ENCODE data around the gene ACSF3.

The ACSF3 gene

GRCh38 chr16:89104303-89104702 is 10.7 kb downstream of the ACSF3 start:
- Histone ChIP-seq H3K4me1 (ENCODE audit: control insufficient read depth, insufficient read depth, low read length, poor library complexity, severe bottlenecking) (no peaks in the 10 kb centered on the region), H3K9me3 (ENCODE audit: control insufficient read depth, low read length) (no peaks in the 10 kb centered on the region), H3K4me3 (ENCODE audit: extremely low read depth, insufficient read depth, low read length, poor library complexity, severe bottlenecking) (no peak overlapping the region), H3K36me3 (ENCODE audit: control insufficient read depth, insufficient read depth, low read length) (peaks cover 68% of the 10 kb centered on the region), H3K27ac (ENCODE audit: low read depth, low read length, severe bottlenecking) (no peak overlapping the region)
- 86 to 98% methylated on average over 7 to 9 of the region's 10 CpGs for WGBS, 2 experiments (ENCODE audit: insufficient coverage in 2 of 2)

- Histone ChIP-seq H3K36me3 (ENCODE audit: control insufficient read depth, insufficient read depth, low read length) (peaks cover 74% of the 10 kb centered on the region), H3K4me1 (ENCODE audit: control insufficient read depth, insufficient read depth, low read length, poor library complexity, severe bottlenecking) (no peaks in the 10 kb centered on the region), H3K4me3 (ENCODE audit: extremely low read depth, insufficient read depth, low read length, poor library complexity, severe bottlenecking) (no peak overlapping the region), H3K27ac (ENCODE audit: low read depth, low read length, severe bottlenecking) (no peak overlapping the region), H3K9me3 (ENCODE audit: control insufficient read depth, low read length) (no peaks in the 10 kb centered on the region)
- 91 to 92% methylated on average over 21 to 23 of the region's 23 CpGs for WGBS, 2 experiments (ENCODE audit: insufficient coverage in 2 of 2)
Measured at GRCh38 chr16:89104930-89105571, 11.4 kb downstream of the ACSF3 start.

GRCh38 chr16:89105599-89106151 is 12.0 kb downstream of the ACSF3 start:
- Histone ChIP-seq H3K4me1 (ENCODE audit: control insufficient read depth, insufficient read depth, low read length, poor library complexity, severe bottlenecking) (no peaks in the 10 kb centered on the region), H3K9me3 (ENCODE audit: control insufficient read depth, low read length) (no peaks in the 10 kb centered on the region), H3K36me3 (ENCODE audit: control insufficient read depth, insufficient read depth, low read length) (peaks cover 77% of the 10 kb centered on the region), H3K4me3 (ENCODE audit: extremely low read depth, insufficient read depth, low read length, poor library complexity, severe bottlenecking) (no peak overlapping the region), H3K27ac (ENCODE audit: low read depth, low read length, severe bottlenecking) (no peak overlapping the region)
- 96 to 98% methylated on average over 13 to 15 of the region's 16 CpGs for WGBS, 2 experiments (ENCODE audit: insufficient coverage in 2 of 2)

GRCh38 chr16:89106533-89107202 is 13.0 kb downstream of the ACSF3 start:
- no peaks in the 10 kb centered on the region for H3K4me1 ChIP-seq (ENCODE audit: control insufficient read depth, insufficient read depth, low read length, poor library complexity, severe bottlenecking)
- no peaks in the 10 kb centered on the region for H3K9me3 ChIP-seq (ENCODE audit: control insufficient read depth, low read length)
- H3K36me3 ChIP-seq (ENCODE audit: control insufficient read depth, insufficient read depth, low read length), result peaks cover 73% of the 10 kb centered on the region
- no peak overlapping the region for H3K4me3 ChIP-seq (ENCODE audit: extremely low read depth, insufficient read depth, low read length, poor library complexity, severe bottlenecking)
- 85 to 88% methylated on average over 13 to 14 of the region's 15 CpGs for WGBS, 2 experiments (ENCODE audit: insufficient coverage in 2 of 2)
- no peak overlapping the region for H3K27ac ChIP-seq (ENCODE audit: low read depth, low read length, severe bottlenecking)

- Histone ChIP-seq H3K4me1 (ENCODE audit: control insufficient read depth, insufficient read depth, low read length, poor library complexity, severe bottlenecking) (no peaks in the 10 kb centered on the region), H3K4me3 (ENCODE audit: extremely low read depth, insufficient read depth, low read length, poor library complexity, severe bottlenecking) (no peak overlapping the region), H3K9me3 (ENCODE audit: control insufficient read depth, low read length) (no peaks in the 10 kb centered on the region), H3K27ac (ENCODE audit: low read depth, low read length, severe bottlenecking) (no peak overlapping the region), H3K36me3 (ENCODE audit: control insufficient read depth, insufficient read depth, low read length) (peaks cover 73% of the 10 kb centered on the region)
- WGBS, 2 experiments (ENCODE audit: insufficient coverage in 2 of 2), result 98% methylated on average over 14 to 19 of the region's 20 CpGs
Measured at GRCh38 chr16:89107203-89107582, 13.5 kb downstream of the ACSF3 start.

GRCh38 chr16:89108416-89108815 is 14.8 kb downstream of the ACSF3 start:
- 87 to 100% methylated on average over 1 to 5 of the region's 5 CpGs for WGBS, 2 experiments (ENCODE audit: insufficient coverage in 2 of 2)
- no peak overlapping the region for H3K4me3 ChIP-seq (ENCODE audit: extremely low read depth, insufficient read depth, low read length, poor library complexity, severe bottlenecking)
- no peaks in the 10 kb centered on the region for H3K9me3 ChIP-seq (ENCODE audit: control insufficient read depth, low read length)
- H3K4me1 ChIP-seq (ENCODE audit: control insufficient read depth, insufficient read depth, low read length, poor library complexity, severe bottlenecking), result no peaks in the 10 kb centered on the region
- no peak overlapping the region for H3K27ac ChIP-seq (ENCODE audit: low read depth, low read length, severe bottlenecking)
- peaks cover 73% of the 10 kb centered on the region for H3K36me3 ChIP-seq (ENCODE audit: control insufficient read depth, insufficient read depth, low read length)

- 88 to 89% methylated on average over 10 to 13 of the region's 14 CpGs for WGBS, 2 experiments (ENCODE audit: insufficient coverage in 2 of 2)
- H3K9me3 ChIP-seq (ENCODE audit: control insufficient read depth, low read length), result no peaks in the 10 kb centered on the region
- H3K4me1 ChIP-seq (ENCODE audit: control insufficient read depth, insufficient read depth, low read length, poor library complexity, severe bottlenecking), result peaks cover 16% of the 10 kb centered on the region
- peaks cover 72% of the 10 kb centered on the region for H3K36me3 ChIP-seq (ENCODE audit: control insufficient read depth, insufficient read depth, low read length)
- H3K27ac ChIP-seq (ENCODE audit: low read depth, low read length, severe bottlenecking), result no peak overlapping the region
- no peak overlapping the region for H3K4me3 ChIP-seq (ENCODE audit: extremely low read depth, insufficient read depth, low read length, poor library complexity, severe bottlenecking)
Measured at GRCh38 chr16:89110641-89111040, 17.0 kb downstream of the ACSF3 start.

- Histone ChIP-seq H3K36me3 (ENCODE audit: control insufficient read depth, insufficient read depth, low read length) (peaks cover 76% of the 10 kb centered on the region), H3K4me1 (ENCODE audit: control insufficient read depth, insufficient read depth, low read length, poor library complexity, severe bottlenecking) (peaks cover 16% of the 10 kb centered on the region), H3K27ac (ENCODE audit: low read depth, low read length, severe bottlenecking) (no peak overlapping the region), H3K9me3 (ENCODE audit: control insufficient read depth, low read length) (no peaks in the 10 kb centered on the region), H3K4me3 (ENCODE audit: extremely low read depth, insufficient read depth, low read length, poor library complexity, severe bottlenecking) (no peak overlapping the region)
- WGBS, 2 experiments (ENCODE audit: insufficient coverage in 2 of 2), result 95 to 98% methylated on average over 12 to 15 of the region's 22 CpGs
Measured at GRCh38 chr16:89111263-89111662, 17.6 kb downstream of the ACSF3 start.

GRCh38 chr16:89112377-89113151 is 18.9 kb downstream of the ACSF3 start:
- 90 to 93% methylated on average over 26 of the region's 26 CpGs for WGBS, 2 experiments (ENCODE audit: insufficient coverage in 2 of 2)
- peaks cover 73% of the 10 kb centered on the region for H3K36me3 ChIP-seq (ENCODE audit: control insufficient read depth, insufficient read depth, low read length)
- no peaks in the 10 kb centered on the region for H3K9me3 ChIP-seq (ENCODE audit: control insufficient read depth, low read length)
- no peak overlapping the region for H3K27ac ChIP-seq (ENCODE audit: low read depth, low read length, severe bottlenecking)
- no peak overlapping the region for H3K4me3 ChIP-seq (ENCODE audit: extremely low read depth, insufficient read depth, low read length, poor library complexity, severe bottlenecking)
- peaks cover 16% of the 10 kb centered on the region for H3K4me1 ChIP-seq (ENCODE audit: control insufficient read depth, insufficient read depth, low read length, poor library complexity, severe bottlenecking)

- peaks cover 16% of the 10 kb centered on the region for H3K4me1 ChIP-seq (ENCODE audit: control insufficient read depth, insufficient read depth, low read length, poor library complexity, severe bottlenecking)
- H3K9me3 ChIP-seq (ENCODE audit: control insufficient read depth, low read length), result no peaks in the 10 kb centered on the region
- H3K27ac ChIP-seq (ENCODE audit: low read depth, low read length, severe bottlenecking), result no peak overlapping the region
- no peak overlapping the region for H3K4me3 ChIP-seq (ENCODE audit: extremely low read depth, insufficient read depth, low read length, poor library complexity, severe bottlenecking)
- peaks cover 73% of the 10 kb centered on the region for H3K36me3 ChIP-seq (ENCODE audit: control insufficient read depth, insufficient read depth, low read length)
- WGBS, 2 experiments (ENCODE audit: insufficient coverage in 2 of 2), result 94 to 98% methylated on average over 11 of the region's 12 CpGs
Measured at GRCh38 chr16:89113152-89113547, 19.5 kb downstream of the ACSF3 start.

Measured in mesodermal cell (in vitro differentiated cells).